HCT116 (cell line): ENCODE results near the gene DOCK1. TPM values are rescaled to one million over a fixed set of nuclear protein-coding genes. Genes with fewer than 3 reads are reported as not detected.

Source experiments
- ATAC-seq: fragments of 200-7000 bp; cut with Tn5 transposase; 2 replicates; pipeline ENCODE4 v1.9.1; 2020; ENCODE audit warnings: mild to moderate bottlenecking, moderate library complexity
- BruUV-seq: library from RNA; stranded (reverse); fragments of 400-500 nt; replicated peaks from 2 replicates; lab custom pipeline; 2021; lab: Mats Ljungman, UMichigan
- CTCF ChIA-PET: fragments of 300-600 bp; sonication (Branson Sonifier 250); formaldehyde crosslinking; loops from one replicate; lab custom pipeline; 2021; ENCODE audit warnings: antibody characterized with exemption; lab: Charles Lee
- POLR2A ChIA-PET: fragments of 300-600, 350-600 bp; sonication (Branson Sonifier 250); formaldehyde crosslinking; loops from one replicate; lab custom pipeline; 2021; ENCODE audit warnings: antibody characterized with exemption; lab: Charles Lee
- RAD21 ChIA-PET, 2 experiments: fragments of 300-600 bp; sonication (Branson Sonifier 250); formaldehyde crosslinking; loops; one replicate each; lab custom pipeline; 2023; ENCODE audit warnings: low total read pairs in 2 of 2; ENCODE audit not compliant: uncharacterized antibody in 2 of 2, unreplicated experiment in 2 of 2, low non-redundant PET in 1 of 2; lab: Charles Lee
- DNase-seq: peaks from one replicate; pipeline ENCODE4 v3.0.0-alpha.2; 2010; ENCODE audit warnings: low read depth, low spot score
- H2AFZ ChIP-seq: fragments of 200-600 bp; shearing (Covaris generic), sonication (generic); 2 replicates; pipeline ENCODE4 v1.6.1; 2017; ENCODE audit warnings: low read depth, mixed run types, mixed read lengths, antibody characterized with exemption, low read length; ENCODE audit not compliant: poor library complexity, severe bottlenecking
- H3K27ac ChIP-seq: 2 replicates; pipeline ENCODE4 v1.5.1; 2012; ENCODE audit warnings: low read depth, low read length
- H3K27me3 ChIP-seq: fragments of 200-600 bp; sonication (generic); 2 replicates; pipeline ENCODE4 v1.6.1; 2016; ENCODE audit warnings: mixed run types, low read length, mixed read lengths; ENCODE audit not compliant: insufficient read depth
- H3K36me3 ChIP-seq, 2 experiments: fragments of 200-500 bp in 1 of 2; fragments of 200-600 bp in 1 of 2; sonication (Bioruptor generic) in 1 of 2; sonication (generic) in 1 of 2; 2 replicates each; pipeline versions ENCODE4 v1.5.1 to v1.6.1; 2014 to 2016; ENCODE audit warnings: low read length in 2 of 2, inconsistent platforms in 1 of 2, mixed read lengths in 1 of 2, mixed run types in 1 of 2; ENCODE audit not compliant: insufficient read depth in 2 of 2, control insufficient read depth in 1 of 2
- H3K4me1 ChIP-seq, 2 experiments: fragments of 200-600 bp in 1 of 2; sonication (generic) in 1 of 2; 2 replicates each; pipeline versions ENCODE4 v1.5.1 to v1.6.1; 2012 to 2017; ENCODE audit warnings: low read length in 2 of 2, inconsistent platforms in 1 of 2, mild to moderate bottlenecking in 1 of 2, mixed read lengths in 1 of 2, mixed run types in 1 of 2, moderate library complexity in 1 of 2; ENCODE audit not compliant: insufficient read depth in 2 of 2, control insufficient read depth in 1 of 2
- H3K4me2 ChIP-seq: fragments of 200-600 bp; sonication (generic); 2 replicates; pipeline ENCODE4 v1.6.1; 2017; ENCODE audit warnings: mixed run types, low read length, mixed read lengths
- H3K4me3 ChIP-seq, 2 experiments: fragments of 200-600 bp in 1 of 2; sonication (generic) in 1 of 2; replicated peaks in 1 of 2; 2 replicates each; pipeline ENCODE4 v1.5.1; 2011 to 2016; ENCODE audit warnings: low read length in 2 of 2, control low read depth in 1 of 2, low read depth in 1 of 2, mild to moderate bottlenecking in 1 of 2, mixed read lengths in 1 of 2, mixed run types in 1 of 2
- H3K79me2 ChIP-seq: fragments of 200-600 bp; sonication (generic); 2 replicates; pipeline ENCODE4 v1.6.1; 2017; ENCODE audit warnings: mild to moderate bottlenecking, mixed run types, low read length, moderate library complexity, mixed read lengths; ENCODE audit not compliant: insufficient read depth
- H3K9ac ChIP-seq: fragments of 200-600 bp; sonication (generic); 2 replicates; pipeline ENCODE4 v1.6.1; 2016; ENCODE audit warnings: low read length, mixed read lengths
- H3K9me2 ChIP-seq: fragments of 200-600 bp; sonication (generic), shearing (Covaris generic); 2 replicates; pipeline ENCODE4 v1.6.1; 2017; ENCODE audit warnings: mixed run types, mild to moderate bottlenecking, moderate library complexity; ENCODE audit not compliant: insufficient read depth
- H3K9me3 ChIP-seq, 2 experiments: fragments of 200-500 bp in 1 of 2; fragments of 200-600 bp in 1 of 2; sonication (Bioruptor generic) in 1 of 2; sonication (generic) in 1 of 2; 2 replicates each; pipeline ENCODE4 v1.6.1; 2014 to 2017; ENCODE audit warnings: low read length in 2 of 2, mixed read lengths in 2 of 2, inconsistent platforms in 1 of 2, low read depth in 1 of 2, mild to moderate bottlenecking in 1 of 2, mixed run types in 1 of 2, moderate library complexity in 1 of 2; ENCODE audit not compliant: control insufficient read depth in 1 of 2, insufficient read depth in 1 of 2
- H4K20me1 ChIP-seq: fragments of 200-600 bp; sonication (generic), shearing (Covaris generic); 2 replicates; pipeline ENCODE4 v1.6.1; 2017; ENCODE audit warnings: mixed run types, mild to moderate bottlenecking, moderate library complexity; ENCODE audit not compliant: insufficient read depth
- ATF3 ChIP-seq: IDR thresholded peaks from 2 replicates; pipeline ENCODE4 v1.6.1; 2012
- CBX3 ChIP-seq: IDR thresholded peaks from 2 replicates; pipeline ENCODE4 v1.6.1; 2012; ENCODE audit warnings: low read depth
- CEBPB ChIP-seq: IDR thresholded peaks from 2 replicates; pipeline ENCODE4 v1.6.1; 2012; ENCODE audit warnings: low read depth
- CTCF ChIP-seq, 3 experiments: fragments of 200-600 bp in 1 of 3; sonication (generic) in 1 of 3; IDR thresholded peaks in 2 of 3; conservative IDR thresholded peaks in 1 of 3; 2 replicates each; pipeline ENCODE4 v1.5.1; 2012 to 2017; ENCODE audit warnings: low read depth in 2 of 3, low read length in 2 of 3, antibody characterized with exemption in 1 of 3, borderline replicate concordance in 1 of 3, control low read depth in 1 of 3, mild to moderate bottlenecking in 1 of 3, mixed read lengths in 1 of 3, mixed run types in 1 of 3, moderate library complexity in 1 of 3; ENCODE audit not compliant: insufficient read depth in 1 of 3
- EGR1 ChIP-seq: IDR thresholded peaks from 2 replicates; pipeline ENCODE4 v1.6.1; 2012; ENCODE audit warnings: low read depth
- EZH2 ChIP-seq: fragments of 200-600 bp; sonication (generic); IDR thresholded peaks from 2 replicates; pipeline ENCODE4 v1.6.1; 2017; ENCODE audit warnings: antibody characterized with exemption, mixed run types
- FOSL1 ChIP-seq: IDR thresholded peaks from 2 replicates; pipeline ENCODE4 v1.6.1; 2012; ENCODE audit warnings: low read depth
- MAX ChIP-seq: IDR thresholded peaks from 2 replicates; pipeline ENCODE4 v1.6.1; 2012
- POLR2A ChIP-seq: IDR thresholded peaks from 2 replicates; pipeline ENCODE4 v1.7.0; 2011; ENCODE audit warnings: borderline replicate concordance; ENCODE audit not compliant: insufficient read depth, insufficient read length; ENCODE audit errors: extremely low read depth
- RAD21 ChIP-seq: IDR thresholded peaks from 2 replicates; pipeline ENCODE4 v1.6.1; 2012; ENCODE audit warnings: low read depth, mild to moderate bottlenecking
- SP1 ChIP-seq: IDR thresholded peaks from 2 replicates; pipeline ENCODE4 v1.6.1; 2012; ENCODE audit warnings: low read depth
- SRF ChIP-seq: IDR thresholded peaks from 2 replicates; pipeline ENCODE4 v1.6.1; 2012; ENCODE audit warnings: low read depth
- TCF7L2 ChIP-seq: IDR thresholded peaks from 2 replicates; pipeline ENCODE4 v1.7.0; 2011; ENCODE audit warnings: borderline replicate concordance, inconsistent platforms; ENCODE audit not compliant: insufficient read depth, insufficient read length; ENCODE audit errors: extremely low read depth
- YY1 ChIP-seq: IDR thresholded peaks from 2 replicates; pipeline ENCODE4 v1.6.1; 2011; ENCODE audit warnings: low read length, low read depth, moderate library complexity, mild to moderate bottlenecking; ENCODE audit not compliant: insufficient replicate concordance; ENCODE audit errors: extremely low read depth
- ZFX ChIP-seq: fragments of 450-650 bp; IDR thresholded peaks from 2 replicates; pipeline ENCODE4 v1.6.1; 2017
- ZNF274 ChIP-seq: fragments of 200-500 bp; sonication (Bioruptor generic); IDR thresholded peaks from 2 replicates; pipeline ENCODE4 v1.6.1; 2014; ENCODE audit warnings: mild to moderate bottlenecking, low read depth, low read length, inconsistent platforms
- intact Hi-C: fragments of 100-400 bp; cut with micrococcal nuclease; formaldehyde crosslinking; loops from 2 replicates; pipeline ENCODE4 v1.10.0; 2022
- total RNA-seq: library from RNA; stranded (reverse); gene quantifications from one replicate; pipeline ENCODE4 v1.2.1, GENCODE V29; 2021; ENCODE audit not compliant: unreplicated experiment

DOCK1 gene
- total RNA-seq, 1 experiment from 2014 or later = 46.5 TPM

GRCh38 chr10:127374901-127375300 lies 469.7 kb downstream of the DOCK1 start (continued):
- TF ChIP-seq MAX (no peak), POLR2A (no peak)

- ChIA-PET CTCF (no interaction called here), RAD21 (no interaction called here), POLR2A (no interaction called here)
- H3K27ac ChIP-seq = no peak overlapping the region
- no peaks in the 10 kb centered on the region for H3K9me2 ChIP-seq
- no peaks in the 10 kb centered on the region for H4K20me1 ChIP-seq
- H2AFZ ChIP-seq = no peak overlapping the region
- no peak overlapping the region for H3K9ac ChIP-seq
- H3K4me2 ChIP-seq = no peak overlapping the region
- no TSS peak for BruUV-seq
- intact Hi-C loops = no loop called here
- DNase-seq (no peak), ATAC-seq (no peak)
- no peaks in the 10 kb centered on the region for H3K4me1 ChIP-seq
- H3K4me3 ChIP-seq = no peak overlapping the region
- H3K36me3 ChIP-seq = no peaks in the 10 kb centered on the region; a peak in 1 of 4 replicates
- no peak for TF ChIP-seq ATF3
- TF ChIP-seq, all 23 proteins: peak for 0
- Histone ChIP-seq H3K79me2 (no peaks in the 10 kb centered on the region), H3K27me3 (no peaks in the 10 kb centered on the region), H3K9me3 (no peaks in the 10 kb centered on the region)
Measured at GRCh38 chr10:127375461-127375860, 470.2 kb downstream of the DOCK1 start.

- BruUV-seq = no TSS peak
- no peaks in the 10 kb centered on the region for H3K27me3 ChIP-seq
- no peak for DNase-seq
- H3K9ac ChIP-seq = no peak overlapping the region
- H2AFZ ChIP-seq = no peak overlapping the region
- no peaks in the 10 kb centered on the region for H3K4me1 ChIP-seq
- no peaks in the 10 kb centered on the region for H3K9me2 ChIP-seq
- intact Hi-C loops = no loop called here
- no peak overlapping the region for H3K4me3 ChIP-seq
- TF ChIP-seq CEBPB = no peak
- TF ChIP-seq POLR2A = no peak
- no peak for TF ChIP-seq ZFX
- TF ChIP-seq MAX = no peak
- no peak for TF ChIP-seq SRF
- no peak for TF ChIP-seq SP1
- TF ChIP-seq CTCF (IDR thresholded peaks at IDR 0.05 in 2 of 3, conservative IDR thresholded peaks at IDR 0.05 in 1 of 3; ENCODE audit: borderline replicate concordance in 1 of 3, insufficient read depth in 1 of 3, low read depth in 2 of 3, low read length in 2 of 3) = no peak
- no peak for TF ChIP-seq CBX3
- TF ChIP-seq RAD21 = no peak
- TF ChIP-seq ZNF274 = no peak
- TF ChIP-seq EZH2 = no peak
- no peak for TF ChIP-seq TCF7L2
- no peak for TF ChIP-seq EGR1
- TF ChIP-seq FOSL1 = no peak
- TF ChIP-seq YY1 = no peak
- TF ChIP-seq, all 23 proteins: peak for 0
- Histone ChIP-seq H3K9me3 (no peaks in the 10 kb centered on the region), H3K27ac (no peak overlapping the region), H4K20me1 (no peaks in the 10 kb centered on the region), H3K79me2 (no peaks in the 10 kb centered on the region), H3K36me3 (no peaks in the 10 kb centered on the region; a peak in 1 of 4 replicates), H3K4me2 (no peak overlapping the region)
- CTCF ChIA-PET = no interaction called here
- RAD21 ChIA-PET = no interaction called here
- no peak for ATAC-seq
- POLR2A ChIA-PET = no interaction called here
Measured at GRCh38 chr10:127376071-127376470, 470.8 kb downstream of the DOCK1 start.
